ENCODE measurements around the gene KRTAP2-3. TPM values are rescaled to one million over a fixed set of nuclear protein-coding genes. Genes with fewer than 3 reads are reported as not detected.
"Not testable (repeated sequence)": the region's sequence is repeated elsewhere in the genome, so short reads cannot be mapped to it uniquely, and the experiment has no call there.

Gene KRTAP2-3
- not detected for total RNA-seq

- no peak for ATAC-seq (replicated peaks)
- no peaks in the 10 kb centered on the region for H3K36me3 Mint-ChIP-seq (ENCODE audit: low read depth)
- H3K4me3 Mint-ChIP-seq = no peak within 1 kb of the TSS
- no peaks in the 10 kb centered on the region for H3K4me1 Mint-ChIP-seq
- no peak within 1 kb of the TSS for H3K27ac Mint-ChIP-seq
- H3K9me3 Mint-ChIP-seq = no peaks in the 10 kb centered on the region
- H3K27me3 Mint-ChIP-seq = peaks cover 44% of the 10 kb centered on the region
Measured at GRCh38 chr17:41060052-41060604, at the start of gene KRTAP2-3. Gene KRTAP2-3, minus strand, starts transcription at chr17:41060114. Its CDS starts 64 bp downstream, at chr17:41060050.

- ATAC-seq (replicated peaks); H3K27me3 Mint-ChIP-seq; H3K36me3 Mint-ChIP-seq (ENCODE audit: low read depth); H3K9me3 Mint-ChIP-seq; H3K4me1 Mint-ChIP-seq; H3K27ac Mint-ChIP-seq: not testable (repeated sequence)
- peak overlapping the region; percentile 27 for H3K4me3 Mint-ChIP-seq
Measured at GRCh38 chr17:41108728-41109386, 48.9 kb upstream of the KRTAP2-3 start.

- Mint-ChIP-seq H3K9me3 (no peaks in the 10 kb centered on the region), H3K4me3 (peak overlapping the region; percentile 27), H3K4me1 (peaks cover 5% of the 10 kb centered on the region)
Measured at GRCh38 chr17:41107941-41108450, 48.1 kb upstream of the KRTAP2-3 start.

GRCh38 chr17:41105347-41105746, 45.4 kb upstream of the KRTAP2-3 start, which contains the start of gene KRTAP4-9:
Gene KRTAP4-9, plus strand, starts transcription at chr17:41105389. Its CDS starts 0 bp downstream, at chr17:41105389.
- H3K27me3 Mint-ChIP-seq; H3K36me3 Mint-ChIP-seq (ENCODE audit: low read depth); H3K4me3 Mint-ChIP-seq; H3K4me1 Mint-ChIP-seq; H3K9me3 Mint-ChIP-seq; ATAC-seq (replicated peaks); H3K27ac Mint-ChIP-seq: not testable (repeated sequence)

More at GRCh38 chr17:41107941-41108450, 48.1 kb upstream of the KRTAP2-3 start:
- H3K27ac Mint-ChIP-seq = no peak overlapping the region
- no peaks in the 10 kb centered on the region for H3K36me3 Mint-ChIP-seq (ENCODE audit: low read depth)
- ATAC-seq (replicated peaks) = no peak
- H3K27me3 Mint-ChIP-seq = no peaks in the 10 kb centered on the region

GRCh38 chr17:41104386-41105038, 44.6 kb upstream of the KRTAP2-3 start:
- not testable (repeated sequence) for H3K27ac Mint-ChIP-seq; H3K27me3 Mint-ChIP-seq; H3K9me3 Mint-ChIP-seq; H3K4me1 Mint-ChIP-seq; H3K4me3 Mint-ChIP-seq; H3K36me3 Mint-ChIP-seq (ENCODE audit: low read depth)
- peak; percentile 73 for ATAC-seq (replicated peaks)

- Mint-ChIP-seq H3K4me3 (no peak overlapping the region), H3K9me3 (no peaks in the 10 kb centered on the region), H3K36me3 (ENCODE audit: low read depth) (no peaks in the 10 kb centered on the region), H3K27ac (no peak overlapping the region), H3K4me1 (peaks cover 5% of the 10 kb centered on the region), H3K27me3 (no peaks in the 10 kb centered on the region)
- ATAC-seq (replicated peaks) = no peak
Measured at GRCh38 chr17:41103896-41104295, 44.0 kb upstream of the KRTAP2-3 start.

GRCh38 chr17:41101586-41102259, 41.8 kb upstream of the KRTAP2-3 start, which contains the start of gene KRTAP4-16:
Gene KRTAP4-16, minus strand, starts transcription at chr17:41102209. Its CDS starts 0 bp downstream, at chr17:41102209.
- Mint-ChIP-seq H3K4me1 (peaks cover 5% of the 10 kb centered on the region), H3K36me3 (ENCODE audit: low read depth) (no peaks in the 10 kb centered on the region), H3K27me3 (peaks cover 11% of the 10 kb centered on the region), H3K4me3 (no peak within 1 kb of the TSS), H3K9me3 (no peaks in the 10 kb centered on the region), H3K27ac (no peak within 1 kb of the TSS)
- ATAC-seq (replicated peaks) = no peak

- H3K27ac Mint-ChIP-seq; H3K36me3 Mint-ChIP-seq (ENCODE audit: low read depth); H3K9me3 Mint-ChIP-seq; H3K4me1 Mint-ChIP-seq; ATAC-seq (replicated peaks); H3K4me3 Mint-ChIP-seq: not testable (repeated sequence)
- peaks cover 15% of the 10 kb centered on the region for H3K27me3 Mint-ChIP-seq
Measured at GRCh38 chr17:41099682-41100480, 40.0 kb upstream of the KRTAP2-3 start.

- no peaks in the 10 kb centered on the region for H3K4me1 Mint-ChIP-seq
- no peak overlapping the region for H3K4me3 Mint-ChIP-seq
- H3K9me3 Mint-ChIP-seq = no peaks in the 10 kb centered on the region
- no peak overlapping the region for H3K27ac Mint-ChIP-seq
- H3K27me3 Mint-ChIP-seq = peaks cover 15% of the 10 kb centered on the region
- no peaks in the 10 kb centered on the region for H3K36me3 Mint-ChIP-seq (ENCODE audit: low read depth)
- ATAC-seq (replicated peaks) = no peak
Measured at GRCh38 chr17:41098481-41098880, 38.6 kb upstream of the KRTAP2-3 start.

- H3K4me3 Mint-ChIP-seq = no peak within 1 kb of the TSS
- no peaks in the 10 kb centered on the region for H3K4me1 Mint-ChIP-seq
- ATAC-seq (replicated peaks) = no peak
- H3K27me3 Mint-ChIP-seq = peaks cover 15% of the 10 kb centered on the region
- H3K36me3 Mint-ChIP-seq (ENCODE audit: low read depth) = no peaks in the 10 kb centered on the region
- no peak within 1 kb of the TSS for H3K27ac Mint-ChIP-seq
- H3K9me3 Mint-ChIP-seq = no peaks in the 10 kb centered on the region
Measured at GRCh38 chr17:41098042-41098441, 38.1 kb upstream of the KRTAP2-3 start, which contains the start of gene KRTAP4-8. Gene KRTAP4-8, minus strand, starts transcription at chr17:41098142. Its CDS starts 58 bp downstream, at chr17:41098084.

- Mint-ChIP-seq H3K4me1 (no peaks in the 10 kb centered on the region), H3K36me3 (ENCODE audit: low read depth) (no peaks in the 10 kb centered on the region), H3K27ac (no peak overlapping the region), H3K9me3 (no peaks in the 10 kb centered on the region), H3K27me3 (peaks cover 15% of the 10 kb centered on the region), H3K4me3 (no peak overlapping the region)
- no peak for ATAC-seq (replicated peaks)
Measured at GRCh38 chr17:41096055-41096454, 36.1 kb upstream of the KRTAP2-3 start.

- H3K4me1 Mint-ChIP-seq; H3K9me3 Mint-ChIP-seq; H3K36me3 Mint-ChIP-seq (ENCODE audit: low read depth); ATAC-seq (replicated peaks); H3K27ac Mint-ChIP-seq; H3K4me3 Mint-ChIP-seq: not testable (repeated sequence)
- peaks cover 20% of the 10 kb centered on the region for H3K27me3 Mint-ChIP-seq
Measured at GRCh38 chr17:41088760-41089352, 28.9 kb upstream of the KRTAP2-3 start.

GRCh38 chr17:41084100-41084856, 24.4 kb upstream of the KRTAP2-3 start, which contains the start of gene KRTAP4-7:
Gene KRTAP4-7, plus strand, starts transcription at chr17:41084150. Its CDS starts 57 bp downstream, at chr17:41084207.
- H3K4me3 Mint-ChIP-seq; H3K4me1 Mint-ChIP-seq; H3K27ac Mint-ChIP-seq; ATAC-seq (replicated peaks); H3K9me3 Mint-ChIP-seq; H3K36me3 Mint-ChIP-seq (ENCODE audit: low read depth): not testable (repeated sequence)
- peaks cover 32% of the 10 kb centered on the region for H3K27me3 Mint-ChIP-seq
